GM12878 (cell line): ENCODE data around the gene TRIM47. TPM values are rescaled to one million over a fixed set of nuclear protein-coding genes. Genes with fewer than 3 reads are reported as not detected.

ENCODE experiments used
- ATAC-seq: fragments of 200-7000 bp; cut with Tn5 transposase; 3 replicates; pipeline ENCODE4 v1.9.1; 2020; ENCODE audit warnings: mild to moderate bottlenecking, moderate library complexity
- BruUV-seq: library from RNA; stranded (reverse); fragments of 400-500 nt; replicated peaks from 2 replicates; lab custom pipeline; 2021; lab: Mats Ljungman, UMichigan
- CTCF ChIA-PET: fragments of 300-600 bp; sonication (Branson Sonifier 250); formaldehyde crosslinking; extraction: SDS; loops from one replicate; lab custom pipeline; 2021; ENCODE audit warnings: inconsistent platforms; lab: Yijun Ruan, JAX
- POLR2A ChIA-PET: fragments of 350-600 bp; formaldehyde crosslinking; extraction: SDS; loops from one replicate; lab custom pipeline; 2021; ENCODE audit warnings: inconsistent platforms; lab: Charles Lee
- RAD21 ChIA-PET: fragments of 300-600 bp; sonication (Branson Sonifier 250); formaldehyde crosslinking; loops from one replicate; lab custom pipeline; 2023; ENCODE audit warnings: antibody characterized with exemption; ENCODE audit not compliant: unreplicated experiment; lab: Charles Lee
- SMC1A ChIA-PET: fragments of 300-600 bp; sonication (Branson Sonifier 250); formaldehyde crosslinking; loops from one replicate; lab custom pipeline; 2023; ENCODE audit not compliant: unreplicated experiment, uncharacterized antibody; lab: Charles Lee
- DNase-seq: peaks from one replicate; pipeline ENCODE4 v3.0.0-alpha.2; 2011; ENCODE audit warnings: low read depth, low spot score
- FAIRE-seq: peaks from 3 replicates; lab custom pipeline; 2011; peaks lifted over from hg19 to GRCh38; lab: Jason Lieb, UNC
- H2AFZ ChIP-seq: 2 replicates; pipeline ENCODE4 v1.6.0; 2011; ENCODE audit warnings: low read depth, low read length, control low read depth; ENCODE audit not compliant: control insufficient read depth
- H3K27ac ChIP-seq: 2 replicates; pipeline ENCODE4 v1.5.1; 2011; ENCODE audit warnings: control low read depth; ENCODE audit not compliant: control insufficient read depth, insufficient read depth
- H3K27me3 ChIP-seq, 2 experiments: replicated peaks in 1 of 2; 2 replicates each; pipeline versions ENCODE4 v1.6.0 to v1.6.1; 2011; ENCODE audit warnings: low read length in 1 of 2; ENCODE audit not compliant: control insufficient read depth in 2 of 2, insufficient read depth in 2 of 2
- H3K36me3 ChIP-seq, 2 experiments: 2 replicates each; pipeline ENCODE4 v1.5.1; 2011; ENCODE audit warnings: low read length in 1 of 2; ENCODE audit not compliant: control insufficient read depth in 2 of 2, insufficient read depth in 2 of 2
- H3K4me1 ChIP-seq: 2 replicates; pipeline ENCODE4 v1.6.1; 2011; ENCODE audit warnings: mild to moderate bottlenecking, low read length, moderate library complexity, mixed read lengths; ENCODE audit not compliant: control insufficient read depth, insufficient read depth
- H3K4me2 ChIP-seq: 2 replicates; pipeline ENCODE4 v1.6.0; 2011; ENCODE audit warnings: control low read depth; ENCODE audit not compliant: control insufficient read depth, insufficient read depth
- H3K4me3 ChIP-seq: fragments of 200-600 bp; sonication (generic); 2 replicates; pipeline ENCODE4 v1.5.1; 2016
- H3K79me2 ChIP-seq: 2 replicates; pipeline ENCODE4 v1.6.0; 2011; ENCODE audit warnings: low read length; ENCODE audit not compliant: control insufficient read depth, insufficient read depth
- H3K9ac ChIP-seq: 2 replicates; pipeline ENCODE4 v1.8.0; 2011; ENCODE audit warnings: low read length, control low read depth, mixed read lengths; ENCODE audit not compliant: control insufficient read depth, insufficient read depth
- H3K9me3 ChIP-seq: replicated peaks from 3 replicates; pipeline ENCODE4 v1.5.1; 2011; ENCODE audit warnings: mild to moderate bottlenecking, low read length; ENCODE audit not compliant: control insufficient read depth, insufficient read depth
- H4K20me1 ChIP-seq: 2 replicates; pipeline ENCODE4 v1.6.0; 2011; ENCODE audit not compliant: control insufficient read depth, insufficient read depth
- ATF7 ChIP-seq: fragments of 450-650 bp; IDR thresholded peaks from 2 replicates; pipeline ENCODE4 v1.6.1; 2016; ENCODE audit warnings: low read depth, mild to moderate bottlenecking
- CTCF ChIP-seq, 3 experiments: IDR thresholded peaks in 2 of 3; conservative IDR thresholded peaks in 1 of 3; 2 replicates each; pipeline ENCODE4 v1.5.1; 2011; ENCODE audit warnings: low read depth in 3 of 3, low read length in 3 of 3, mild to moderate bottlenecking in 3 of 3, control low read depth in 2 of 3, moderate library complexity in 2 of 3, inconsistent platforms in 1 of 3, mixed read lengths in 1 of 3; ENCODE audit not compliant: control insufficient read depth in 2 of 3, insufficient read depth in 1 of 3; ENCODE audit errors: extremely low read depth in 1 of 3
- HDGF ChIP-seq: fragments of 450-650 bp; IDR thresholded peaks from 2 replicates; pipeline ENCODE4 v1.6.1; 2016; ENCODE audit warnings: antibody characterized with exemption
- IKZF1 ChIP-seq: fragments of 450-650 bp; conservative IDR thresholded peaks from 2 replicates; pipeline ENCODE4 v1.6.1; 2017; ENCODE audit warnings: antibody characterized with exemption, mild to moderate bottlenecking
- MYC ChIP-seq: IDR thresholded peaks from 2 replicates; pipeline ENCODE4 v1.6.1; 2011; ENCODE audit warnings: mild to moderate bottlenecking, low read length, moderate library complexity, inconsistent platforms; ENCODE audit not compliant: insufficient read depth, insufficient replicate concordance, insufficient read length, severe bottlenecking
- NFIC ChIP-seq: IDR thresholded peaks from 2 replicates; pipeline ENCODE4 v1.6.1; 2012; ENCODE audit warnings: low read depth, mild to moderate bottlenecking, inconsistent platforms, low read length, moderate library complexity
- NFXL1 ChIP-seq: fragments of 450-650 bp; IDR thresholded peaks from 2 replicates; pipeline ENCODE4 v1.6.1; 2017; ENCODE audit warnings: antibody characterized with exemption, mild to moderate bottlenecking, borderline replicate concordance
- PAX8 ChIP-seq: fragments of 450-650 bp; IDR thresholded peaks from 2 replicates; pipeline ENCODE4 v1.6.1; 2017; ENCODE audit warnings: mild to moderate bottlenecking, moderate library complexity
- PKNOX1 ChIP-seq: fragments of 450-650 bp; IDR thresholded peaks from 2 replicates; pipeline ENCODE4 v1.6.1; 2016; ENCODE audit warnings: mild to moderate bottlenecking
- PML ChIP-seq: IDR thresholded peaks from 2 replicates; pipeline ENCODE4 v1.6.1; 2012; ENCODE audit warnings: low read length, inconsistent platforms
- POLR2A ChIP-seq: IDR thresholded peaks from 2 replicates; pipeline ENCODE4 v1.6.1; 2011; ENCODE audit warnings: low read depth, mild to moderate bottlenecking, low read length
- POLR2AphosphoS5 ChIP-seq: IDR thresholded peaks from 2 replicates; pipeline ENCODE4 v1.6.1; 2011; ENCODE audit warnings: mild to moderate bottlenecking, low read length, inconsistent platforms
- RAD21 ChIP-seq: IDR thresholded peaks from 2 replicates; pipeline ENCODE4 v1.6.1; 2011; ENCODE audit warnings: mild to moderate bottlenecking, low read depth, low read length, moderate library complexity; ENCODE audit not compliant: insufficient read depth
- SMC3 ChIP-seq: IDR thresholded peaks from 2 replicates; pipeline ENCODE4 v1.6.1; 2011; ENCODE audit warnings: low read length, improper control_type of control experiment, borderline replicate concordance
- YY1 ChIP-seq: IDR thresholded peaks from 2 replicates; pipeline ENCODE4 v1.6.1; 2011; ENCODE audit warnings: low read depth, mild to moderate bottlenecking, low read length
- ZBTB11 ChIP-seq: fragments of 450-650 bp; formaldehyde crosslinking; IDR thresholded peaks from 2 replicates; pipeline ENCODE4 v1.5.0; 2022; ENCODE audit warnings: mild to moderate bottlenecking, missing genetic modification characterization
- WGBS: methylation state at CpG from one replicate; pipeline ENCODE4 v1.1.6; 2016; ENCODE audit warnings: low lambda C conversion rate; ENCODE audit not compliant: insufficient replicate concordance, insufficient coverage; ENCODE audit errors: missing lambda C conversion rate; 5-methylcytosine and 5-hydroxymethylcytosine counted together
- in situ Hi-C: fragments of 300-500 bp; cut with MboI; formaldehyde crosslinking; loops from 9 replicates; pipeline ENCODE4 v1.14.3; 2018; ENCODE audit warnings: mixed read lengths
- intact Hi-C: fragments of 100-400 bp; cut with micrococcal nuclease; formaldehyde crosslinking; loops from one replicate; pipeline ENCODE4 v1.14.2; 2022; ENCODE audit not compliant: unreplicated experiment
- polyA plus RNA-seq, 11 experiments: library from polyadenylated mRNA; depleted of rRNA in 4 of 11; unstranded in 6 of 11; stranded (reverse) in 5 of 11; fragments of >200 nt; fragmentation: Nextera tagmentation in 4 of 11; fragmentation: Illumina TruSeq in 1 of 11; extraction: Ambion mirVana in 4 of 11; extraction: Trizol in 1 of 11; gene quantifications; 1 replicate in 1 of 11; 2 replicates in 10 of 11; pipeline versions ENCODE4 v1.2.1 to v1.2.3, GENCODE V29; 2011 to 2016; ENCODE audit warnings: inconsistent platforms in 2 of 11, missing spikeins in 2 of 11, low read depth in 1 of 11
- total RNA-seq, 4 experiments: library from RNA; depleted of rRNA in 3 of 4; stranded (reverse); fragments of >200 nt in 3 of 4; fragmentation: Illumina TruSeq in 1 of 4; extraction: Trizol in 1 of 4; gene quantifications; 2 replicates each; pipeline versions ENCODE4 v1.2.1 to v1.2.3, GENCODE V29; 2013 to 2021

The TRIM47 gene
- total and polyA plus RNA-seq, 10 of the 15 experiments (the other 5 are each of a cell fraction or from before 2014, with no cell fraction given): 0.35 to 9.7 (median 5.3) TPM

- TF ChIP-seq PKNOX1 (no peak), POLR2AphosphoS5 (no peak), NFIC (no peak), PAX8 (no peak), PML (no peak), POLR2A (no peak), NFXL1 (no peak)
- TF ChIP-seq, all 136 proteins: peak for 0
These were observed 29.1 kb downstream of the TRIM47 start (continued) for GRCh38 chr17:75849279-75849646.

GRCh38 chr17:75848523-75849278, 29.7 kb downstream of the TRIM47 start:
- ChIA-PET CTCF (interaction anchor here (0.7 to 8.7 kb wide), 22 partner anchors 8 to 96 kb away, joined by 3 to 117 read pairs (median 4); partner anchors contain the start of genes GALK1, TRIM47, TRIM65 and WBP2), POLR2A (interaction anchor here (1.0 to 1.4 kb wide), 3 partner anchors 65 to 73 kb away, joined by 3 read pairs; a partner anchor contains a TSS), RAD21 (interaction anchor here (0.9 to 1.5 kb wide), 4 partner anchors 19 to 96 kb away, joined by 3 to 8 read pairs (median 4); no protein-coding TSS in a partner anchor), SMC1A (interaction anchor here (1.0 to 1.7 kb wide), 6 partner anchors 27 to 95 kb away, joined by 3 read pairs; partner anchors contain the start of gene UNK)
- H4K20me1 ChIP-seq: no peaks in the 10 kb centered on the region
- peaks cover 14% of the 10 kb centered on the region for H3K4me1 ChIP-seq
- no peak overlapping the region for H3K9ac ChIP-seq
- in situ Hi-C loops (no loop called here), intact Hi-C loops (no loop called here)
- peaks cover 3 to 9% of the 10 kb centered on the region in 2 experiments for H3K36me3 ChIP-seq
- H2AFZ ChIP-seq: no peak overlapping the region
- no peak overlapping the region for H3K4me3 ChIP-seq
- H3K27ac ChIP-seq: no peak overlapping the region
- 38% methylated on average over 16 of the region's 16 CpGs for WGBS
- DNase-seq (no peak), FAIRE-seq (peak; percentile 7), ATAC-seq (no peak)
- H3K79me2 ChIP-seq: peaks cover 11% of the 10 kb centered on the region
- TF ChIP-seq IKZF1 (peak; percentile 48; the same call in 1 of the 2 replicates), HDGF (no peak), RAD21 (peak; percentile 40; the same call in 1 of the 2 replicates), MYC (no peak), YY1 (no peak), ZBTB11 (no peak), CTCF (IDR thresholded peaks at IDR 0.05 in 2 of 3, conservative IDR thresholded peaks at IDR 0.05 in 1 of 3; ENCODE audit: control insufficient read depth in 2 of 3, extremely low read depth in 1 of 3, insufficient read depth in 1 of 3, low read depth in 3 of 3, low read length in 3 of 3) (peak; percentile 71 to 85 (median 84)), POLR2A (0 out of 2 replicates have a peak, but pooled peaks have one; percentile 3), ATF7 (no peak), SMC3 (peak; percentile 45; the same call in 1 of the 2 replicates)
- H3K27me3 ChIP-seq: no peaks in the 10 kb centered on the region
- BruUV-seq: no TSS peak
- H3K4me2 ChIP-seq: no peak overlapping the region
- no peaks in the 10 kb centered on the region for H3K9me3 ChIP-seq
